Tibial artery (tissue), 4 donors: ENCODE results near the gene ZNF629.

Experiments used
- DNase-seq, 2 donors: peaks; one replicate each; pipeline ENCODE4 v3.0.0-alpha.2; 2019
- H3K27ac ChIP-seq, 2 donors: fragments of 200-600 bp; sonication (generic) in 1 of 2; 1 replicate in 1 of 2; 2 replicates in 1 of 2; pipeline ENCODE4 v1.5.1; 2018 to 2019; ENCODE audit warnings: mild to moderate bottlenecking in 1 of 2
- H3K27me3 ChIP-seq, 2 donors: fragments of 200-600 bp; sonication (generic) in 1 of 2; one replicate each; pipeline versions ENCODE4 v1.5.1 to v1.6.0; 2016 to 2019
- H3K36me3 ChIP-seq, 3 donors: fragments of 200-600 bp; sonication (generic) in 2 of 3; one replicate each; pipeline ENCODE4 v1.5.1; 2016 to 2019; ENCODE audit warnings: mild to moderate bottlenecking in 2 of 3
- H3K4me1 ChIP-seq, 4 donors: fragments of 200-600 bp; sonication (generic) in 2 of 4; 1 replicate in 3 of 4; 2 replicates in 1 of 4; pipeline ENCODE4 v1.5.1; 2016 to 2019
- H3K4me3 ChIP-seq, 2 donors: fragments of 200-600 bp; sonication (generic) in 1 of 2; 1 replicate in 1 of 2; 2 replicates in 1 of 2; pipeline ENCODE4 v1.5.1; 2018 to 2019; ENCODE audit warnings: mild to moderate bottlenecking in 2 of 2
- H3K9me3 ChIP-seq, 3 donors: fragments of 200-600 bp; sonication (generic) in 1 of 3; one replicate each; pipeline ENCODE4 v1.5.1; 2016 to 2019
- intact Hi-C: fragments of 100-400 bp; cut with DNase I; formaldehyde crosslinking; loops from one replicate; pipeline ENCODE4 v1.15.0; 2023; ENCODE audit warnings: low total_unique reads
- TF ChIP-seq, protein P1 (sequence below), 2 experiments: fragments of 200-600 bp in 1 of 2; fragments of 450-650 bp in 1 of 2; IDR thresholded peaks; one replicate each; pipeline ENCODE4 v1.5.1; 2017 to 2019; ENCODE audit warnings: antibody characterized with exemption in 2 of 2, mild to moderate bottlenecking in 1 of 2, moderate library complexity in 1 of 2

Gene ZNF629

DNA sequence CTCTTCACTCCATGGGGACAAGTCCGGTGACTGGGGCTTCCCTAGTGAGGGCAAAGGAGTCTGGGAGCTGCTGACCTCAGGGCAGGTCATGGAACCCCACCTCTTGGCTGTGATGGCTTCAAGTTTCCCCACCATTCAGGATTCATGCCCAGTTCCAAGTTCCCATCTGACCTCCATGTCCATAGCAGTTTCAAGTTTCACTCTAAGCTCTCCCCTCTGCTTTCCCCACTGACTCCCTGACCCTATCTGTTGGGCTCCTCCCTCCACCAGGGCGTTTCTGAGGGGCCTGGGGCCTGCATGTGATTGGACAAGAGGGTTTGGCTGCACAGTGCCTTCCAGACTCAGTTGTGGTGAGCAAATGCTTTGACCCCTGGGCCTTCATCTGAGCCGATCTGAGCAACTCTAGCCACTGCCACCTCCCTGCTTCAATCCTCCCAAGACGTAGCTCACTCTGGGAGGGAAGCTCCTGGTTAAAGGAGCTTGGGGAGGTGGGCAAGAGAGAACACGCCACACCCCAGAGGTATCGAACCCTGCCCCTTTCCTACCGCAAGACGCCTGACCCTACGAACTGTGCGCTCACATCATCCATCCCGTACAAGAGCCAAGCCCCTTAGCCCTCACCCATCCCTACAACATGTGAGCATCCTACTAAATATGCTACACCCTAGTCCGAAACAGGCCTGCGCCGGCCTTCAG is 8.3 kb downstream of the ZNF629 start:
- H3K36me3 ChIP-seq = peaks cover 22 to 47% (median 26%) of the 10 kb centered on the region in 3 donors
- peaks cover 0 to 28% (median 14%) of the 10 kb centered on the region in 4 donors for H3K4me1 ChIP-seq
- intact Hi-C loops = no loop called here
- no peak overlapping the region for H3K27ac ChIP-seq
- H3K4me3 ChIP-seq = no peak overlapping the region
- no peak for DNase-seq
- H3K9me3 ChIP-seq = no peaks in the 10 kb centered on the region
- TF ChIP-seq, protein P1, sequence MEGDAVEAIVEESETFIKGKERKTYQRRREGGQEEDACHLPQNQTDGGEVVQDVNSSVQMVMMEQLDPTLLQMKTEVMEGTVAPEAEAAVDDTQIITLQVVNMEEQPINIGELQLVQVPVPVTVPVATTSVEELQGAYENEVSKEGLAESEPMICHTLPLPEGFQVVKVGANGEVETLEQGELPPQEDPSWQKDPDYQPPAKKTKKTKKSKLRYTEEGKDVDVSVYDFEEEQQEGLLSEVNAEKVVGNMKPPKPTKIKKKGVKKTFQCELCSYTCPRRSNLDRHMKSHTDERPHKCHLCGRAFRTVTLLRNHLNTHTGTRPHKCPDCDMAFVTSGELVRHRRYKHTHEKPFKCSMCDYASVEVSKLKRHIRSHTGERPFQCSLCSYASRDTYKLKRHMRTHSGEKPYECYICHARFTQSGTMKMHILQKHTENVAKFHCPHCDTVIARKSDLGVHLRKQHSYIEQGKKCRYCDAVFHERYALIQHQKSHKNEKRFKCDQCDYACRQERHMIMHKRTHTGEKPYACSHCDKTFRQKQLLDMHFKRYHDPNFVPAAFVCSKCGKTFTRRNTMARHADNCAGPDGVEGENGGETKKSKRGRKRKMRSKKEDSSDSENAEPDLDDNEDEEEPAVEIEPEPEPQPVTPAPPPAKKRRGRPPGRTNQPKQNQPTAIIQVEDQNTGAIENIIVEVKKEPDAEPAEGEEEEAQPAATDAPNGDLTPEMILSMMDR (IDR thresholded peaks at IDR 0.05) = no peak
- no peaks in the 10 kb centered on the region for H3K27me3 ChIP-seq

GRCh38 chr16:30777591-30778297 is 9.3 kb downstream of the ZNF629 start:
- no peak for DNase-seq
- TF ChIP-seq, protein P1 (IDR thresholded peaks at IDR 0.05) = no peak
- no peaks in the 10 kb centered on the region for H3K27me3 ChIP-seq
- no peaks in the 10 kb centered on the region for H3K9me3 ChIP-seq
- H3K36me3 ChIP-seq = peaks cover 20 to 47% (median 25%) of the 10 kb centered on the region in 3 donors
- H3K4me3 ChIP-seq = no peak overlapping the region
- H3K27ac ChIP-seq = no peak overlapping the region
- intact Hi-C loops = no loop called here
- peaks cover 0 to 28% (median 14%) of the 10 kb centered on the region in 4 donors for H3K4me1 ChIP-seq

GRCh38 chr16:30775392-30776188 is 11.4 kb downstream of the ZNF629 start:
- peak; percentile 82 to 89 for DNase-seq
- H3K4me1 ChIP-seq = peaks cover 0 to 28% (median 14%) of the 10 kb centered on the region in 4 donors
- peaks cover 31 to 48% (median 32%) of the 10 kb centered on the region in 3 donors for H3K36me3 ChIP-seq
- no peaks in the 10 kb centered on the region for H3K27me3 ChIP-seq
- peak overlapping the region; percentile 82 to 83 for H3K27ac ChIP-seq
- TF ChIP-seq, protein P1 (IDR thresholded peaks at IDR 0.05) = no peak
- H3K9me3 ChIP-seq = no peaks in the 10 kb centered on the region
- intact Hi-C loops = no loop called here
- peak overlapping the region; percentile 74 to 77 for H3K4me3 ChIP-seq

- no peaks in the 10 kb centered on the region for H3K27me3 ChIP-seq
- no peak for DNase-seq
- H3K4me3 ChIP-seq = peak overlapping the region; percentile 74 to 77
- intact Hi-C loops = no loop called here
- TF ChIP-seq, protein P1 (IDR thresholded peaks at IDR 0.05) = no peak
- peaks cover 36 to 48% (median 38%) of the 10 kb centered on the region in 3 donors for H3K36me3 ChIP-seq
- H3K9me3 ChIP-seq = no peaks in the 10 kb centered on the region
- peaks cover 0 to 28% (median 14%) of the 10 kb centered on the region in 4 donors for H3K4me1 ChIP-seq
- H3K27ac ChIP-seq = peak overlapping the region; percentile 82 to 83
These were observed 11.9 kb downstream of the ZNF629 start for GRCh38 chr16:30775131-30775391.

GRCh38 chr16:30774367-30775130 is 12.5 kb downstream of the ZNF629 start:
- Histone ChIP-seq H3K27ac (peak overlapping the region; percentile 82 to 83), H3K4me1 (peaks cover 0 to 28% (median 14%) of the 10 kb centered on the region in 4 donors), H3K36me3 (peaks cover 41 to 50% (median 43%) of the 10 kb centered on the region in 3 donors), H3K9me3 (no peaks in the 10 kb centered on the region), H3K4me3 (peak overlapping the region; percentile 74 to 77), H3K27me3 (no peaks in the 10 kb centered on the region)
- no peak for DNase-seq
- intact Hi-C loops = no loop called here
- TF ChIP-seq, protein P1 (IDR thresholded peaks at IDR 0.05) = no peak
